MM.1S (cell line): ENCODE data around the gene GCNT1.

Source experiments
- DNase-seq: peaks from one replicate; pipeline ENCODE4 v3.0.0-alpha.2; 2015
- H2AFZ ChIP-seq: fragments of 300-600 bp; sonication (generic); 2 replicates; pipeline ENCODE4 v1.6.0; 2016; ENCODE audit warnings: antibody characterized with exemption, low read length
- H3F3A ChIP-seq: fragments of 300-600 bp; sonication (generic); 2 replicates; pipeline ENCODE4 v1.6.1; 2016; ENCODE audit warnings: mild to moderate bottlenecking, antibody characterized with exemption, low read length, moderate library complexity, mixed read lengths; ENCODE audit not compliant: insufficient read depth
- H3K27ac ChIP-seq: fragments of 300-600 bp; sonication (generic); 2 replicates; pipeline ENCODE4 v1.5.1; 2016; ENCODE audit warnings: mild to moderate bottlenecking, low read length
- H3K27me3 ChIP-seq: fragments of 300-600 bp; sonication (generic); replicated peaks from 2 replicates; pipeline ENCODE4 v1.6.0; 2016; ENCODE audit warnings: low read length; ENCODE audit not compliant: insufficient read depth
- H3K36me3 ChIP-seq: fragments of 300-600 bp; sonication (generic); replicated peaks from 2 replicates; pipeline ENCODE4 v1.6.1; 2016; ENCODE audit warnings: mild to moderate bottlenecking, low read length, mixed read lengths; ENCODE audit not compliant: insufficient read depth
- H3K4me1 ChIP-seq: fragments of 300-600 bp; sonication (generic); 2 replicates; pipeline ENCODE4 v1.6.1; 2016; ENCODE audit warnings: low read length, mixed read lengths
- H3K4me2 ChIP-seq: fragments of 300-600 bp; sonication (generic); 2 replicates; pipeline ENCODE4 v1.6.0; 2016; ENCODE audit warnings: low read depth, low read length
- H3K4me3 ChIP-seq: fragments of 300-600 bp; sonication (generic); 2 replicates; pipeline ENCODE4 v1.5.1; 2016; ENCODE audit warnings: low read length, mixed read lengths
- H3K79me2 ChIP-seq: fragments of 300-600 bp; sonication (generic); 2 replicates; pipeline ENCODE4 v1.6.1; 2016; ENCODE audit warnings: mixed run types, low read length, mixed read lengths
- H3K9ac ChIP-seq: fragments of 300-600 bp; sonication (generic); 2 replicates; pipeline ENCODE4 v1.6.1; 2016; ENCODE audit warnings: low read length, mixed read lengths
- H3K9me2 ChIP-seq: fragments of 300-600 bp; sonication (generic); replicated peaks from 2 replicates; pipeline ENCODE4 v1.6.1; 2016; ENCODE audit warnings: mild to moderate bottlenecking, low read length, mixed read lengths; ENCODE audit not compliant: insufficient read depth
- H3K9me3 ChIP-seq: fragments of 300-600 bp; sonication (generic); replicated peaks from 2 replicates; pipeline ENCODE4 v1.6.1; 2016; ENCODE audit warnings: mild to moderate bottlenecking, low read length, mixed read lengths; ENCODE audit not compliant: insufficient read depth
- H4K20me1 ChIP-seq: fragments of 300-600 bp; sonication (generic); 2 replicates; pipeline ENCODE4 v1.6.1; 2016; ENCODE audit warnings: mild to moderate bottlenecking, low read length, moderate library complexity, mixed read lengths; ENCODE audit not compliant: insufficient read depth
- CTCF ChIP-seq: fragments of 300-600 bp; sonication (generic); IDR thresholded peaks from 2 replicates; pipeline ENCODE4 v1.5.1; 2016; ENCODE audit warnings: antibody characterized with exemption, low read length, mixed read lengths
- EZH2 ChIP-seq: fragments of 300-600 bp; sonication (generic); optimal IDR thresholded peaks from 2 replicates; pipeline ENCODE3; 2017; ENCODE audit warnings: low read depth, mild to moderate bottlenecking, antibody characterized with exemption, low read length, mixed read lengths
- EZH2phosphoT487 ChIP-seq: fragments of 300-600 bp; sonication (generic); IDR thresholded peaks from 2 replicates; pipeline ENCODE4 v1.6.1; 2018; ENCODE audit warnings: antibody characterized with exemption, low read length

The GCNT1 gene

GRCh38 chr9:76462126-76462525 is 3.1 kb downstream of the GCNT1 start:
- no peaks in the 10 kb centered on the region for H3K36me3 ChIP-seq
- no peaks in the 10 kb centered on the region for H3K79me2 ChIP-seq
- no peak overlapping the region for H3K4me2 ChIP-seq
- no peaks in the 10 kb centered on the region for H3K9me3 ChIP-seq
- H3K9me2 ChIP-seq: no peaks in the 10 kb centered on the region
- H3K4me3 ChIP-seq: no peak overlapping the region
- no peaks in the 10 kb centered on the region for H3F3A ChIP-seq
- no peak for TF ChIP-seq EZH2phosphoT487
- no peak for TF ChIP-seq EZH2
- TF ChIP-seq CTCF: no peak
- H3K4me1 ChIP-seq: peaks cover 4% of the 10 kb centered on the region
- no peaks in the 10 kb centered on the region for H3K27me3 ChIP-seq
- no peak overlapping the region for H2AFZ ChIP-seq
- DNase-seq: no peak
- no peak overlapping the region for H3K9ac ChIP-seq
- H3K27ac ChIP-seq: no peak overlapping the region
- no peaks in the 10 kb centered on the region for H4K20me1 ChIP-seq

GRCh38 chr9:76463211-76463610 is 4.2 kb downstream of the GCNT1 start:
- H3K79me2 ChIP-seq: no peaks in the 10 kb centered on the region
- no peaks in the 10 kb centered on the region for H4K20me1 ChIP-seq
- no peaks in the 10 kb centered on the region for H3K36me3 ChIP-seq
- no peaks in the 10 kb centered on the region for H3F3A ChIP-seq
- no peak overlapping the region for H3K4me2 ChIP-seq
- no peak overlapping the region for H3K9ac ChIP-seq
- H3K4me3 ChIP-seq: no peak overlapping the region
- no peak for TF ChIP-seq CTCF
- no peak for TF ChIP-seq EZH2phosphoT487
- TF ChIP-seq EZH2: no peak
- H2AFZ ChIP-seq: no peak overlapping the region
- DNase-seq: no peak
- peaks cover 4% of the 10 kb centered on the region for H3K4me1 ChIP-seq
- no peaks in the 10 kb centered on the region for H3K9me3 ChIP-seq
- H3K9me2 ChIP-seq: no peaks in the 10 kb centered on the region
- no peaks in the 10 kb centered on the region for H3K27me3 ChIP-seq
- H3K27ac ChIP-seq: no peak overlapping the region

DNA sequence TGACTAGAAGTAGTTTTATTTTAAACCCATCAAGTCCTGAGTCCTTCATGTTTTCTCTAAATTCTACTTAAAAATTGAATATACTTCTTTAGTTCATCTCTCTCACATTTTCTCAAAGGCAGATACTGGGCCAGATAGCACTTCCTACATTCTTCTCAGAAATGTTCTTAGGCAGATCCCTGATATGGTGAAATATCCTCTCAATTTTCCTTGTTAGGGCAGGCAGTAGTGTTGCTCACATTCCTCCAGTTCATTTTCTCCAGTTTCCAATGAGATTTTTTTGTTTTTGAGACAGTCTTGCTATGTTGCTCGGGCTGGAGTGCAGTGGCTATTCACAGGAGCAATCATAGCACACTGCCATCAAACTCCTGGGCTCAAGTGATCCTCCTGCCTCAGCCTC is 5.7 kb downstream of the GCNT1 start:
- no peak for DNase-seq
- Histone ChIP-seq H3K9ac (no peak overlapping the region), H3K27ac (no peak overlapping the region), H4K20me1 (no peaks in the 10 kb centered on the region), H3K4me2 (no peak overlapping the region), H2AFZ (no peak overlapping the region), H3K27me3 (no peaks in the 10 kb centered on the region), H3F3A (no peaks in the 10 kb centered on the region), H3K36me3 (no peaks in the 10 kb centered on the region), H3K79me2 (no peaks in the 10 kb centered on the region), H3K4me3 (no peak overlapping the region), H3K9me3 (no peaks in the 10 kb centered on the region), H3K4me1 (peaks cover 4% of the 10 kb centered on the region), H3K9me2 (no peaks in the 10 kb centered on the region)
- TF ChIP-seq EZH2phosphoT487 (no peak), CTCF (no peak), EZH2 (no peak)
